Sigmoid colon (tissue), 4 donors: ENCODE results near the gene GBF1.

Source experiments
- POLR2A ChIP-seq, 2 donors: fragments of 450-650 bp; IDR thresholded peaks; one replicate each; pipeline ENCODE4 v1.6.1; 2016; ENCODE audit warnings: antibody characterized with exemption in 2 of 2, mild to moderate bottlenecking in 2 of 2, moderate library complexity in 2 of 2
- POLR2AphosphoS5 ChIP-seq, 4 donors: sonication (generic); formaldehyde crosslinking; IDR thresholded peaks; one replicate each; pipeline ENCODE4 v1.6.1; 2017; ENCODE audit warnings: antibody characterized with exemption in 4 of 4
- TF ChIP-seq, protein P1 (sequence below), 4 experiments: fragments of 450-650 bp in 3 of 4; fragments of 200-600 bp in 1 of 4; IDR thresholded peaks; one replicate each; pipeline ENCODE4 v1.5.1; 2016 to 2019; ENCODE audit warnings: antibody characterized with exemption in 4 of 4, mild to moderate bottlenecking in 3 of 4, moderate library complexity in 2 of 4

DNA sequence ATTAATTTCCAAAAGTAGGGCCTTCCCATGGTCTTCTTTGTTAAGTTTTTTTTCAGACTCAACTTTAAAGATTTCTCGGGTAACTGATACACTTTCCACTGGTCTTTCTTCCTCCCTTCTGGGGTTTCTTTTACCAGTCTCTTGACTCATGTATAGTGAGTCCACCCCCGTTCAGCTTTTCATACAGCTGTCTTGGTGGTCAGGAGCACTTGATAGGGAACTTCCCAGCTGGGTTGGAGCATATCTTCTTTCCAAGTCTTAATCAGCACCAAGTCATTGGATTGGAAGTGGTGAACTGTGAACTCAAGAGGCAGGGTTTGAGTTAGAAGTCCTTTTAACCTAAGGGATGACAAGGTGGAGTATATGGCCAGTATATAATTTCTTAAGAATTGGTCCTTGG is 48.4 kb upstream of the GBF1 start:
- TF ChIP-seq, protein P1, sequence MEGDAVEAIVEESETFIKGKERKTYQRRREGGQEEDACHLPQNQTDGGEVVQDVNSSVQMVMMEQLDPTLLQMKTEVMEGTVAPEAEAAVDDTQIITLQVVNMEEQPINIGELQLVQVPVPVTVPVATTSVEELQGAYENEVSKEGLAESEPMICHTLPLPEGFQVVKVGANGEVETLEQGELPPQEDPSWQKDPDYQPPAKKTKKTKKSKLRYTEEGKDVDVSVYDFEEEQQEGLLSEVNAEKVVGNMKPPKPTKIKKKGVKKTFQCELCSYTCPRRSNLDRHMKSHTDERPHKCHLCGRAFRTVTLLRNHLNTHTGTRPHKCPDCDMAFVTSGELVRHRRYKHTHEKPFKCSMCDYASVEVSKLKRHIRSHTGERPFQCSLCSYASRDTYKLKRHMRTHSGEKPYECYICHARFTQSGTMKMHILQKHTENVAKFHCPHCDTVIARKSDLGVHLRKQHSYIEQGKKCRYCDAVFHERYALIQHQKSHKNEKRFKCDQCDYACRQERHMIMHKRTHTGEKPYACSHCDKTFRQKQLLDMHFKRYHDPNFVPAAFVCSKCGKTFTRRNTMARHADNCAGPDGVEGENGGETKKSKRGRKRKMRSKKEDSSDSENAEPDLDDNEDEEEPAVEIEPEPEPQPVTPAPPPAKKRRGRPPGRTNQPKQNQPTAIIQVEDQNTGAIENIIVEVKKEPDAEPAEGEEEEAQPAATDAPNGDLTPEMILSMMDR (IDR thresholded peaks at IDR 0.05): no peak
- TF ChIP-seq POLR2A (IDR thresholded peaks at IDR 0.05) (no peak), POLR2AphosphoS5 (IDR thresholded peaks at IDR 0.05) (no peak)
